Islet of Langerhans (tissue), 1 donor: ENCODE results near the gene HPS4.
"Not testable (repeated sequence)": the region's sequence is repeated elsewhere in the genome, so short reads cannot be mapped to it uniquely, and the experiment has no call there.

Experiments used
- FAIRE-seq: peaks from one replicate; lab custom pipeline; 2011; peaks lifted over from hg19 to GRCh38; lab: Jason Lieb, UNC

The HPS4 gene

GRCh38 chr22:26483439-26484359 is at the start of gene HPS4, which contains the start of gene SRRD:
Gene HPS4, minus strand, starts transcription at chr22:26483783. Its CDS starts 2,021 bp downstream, at chr22:26481762.
Gene SRRD, plus strand, starts transcription at chr22:26483877. Its CDS starts 14 bp downstream, at chr22:26483891.
- FAIRE-seq: peak; percentile 33

GRCh38 chr22:26529345-26529744 is 45.8 kb upstream of the HPS4 start:
- FAIRE-seq: no peak

- not testable (repeated sequence) for FAIRE-seq
These were observed 44.9 kb upstream of the HPS4 start for GRCh38 chr22:26528518-26528917.

DNA sequence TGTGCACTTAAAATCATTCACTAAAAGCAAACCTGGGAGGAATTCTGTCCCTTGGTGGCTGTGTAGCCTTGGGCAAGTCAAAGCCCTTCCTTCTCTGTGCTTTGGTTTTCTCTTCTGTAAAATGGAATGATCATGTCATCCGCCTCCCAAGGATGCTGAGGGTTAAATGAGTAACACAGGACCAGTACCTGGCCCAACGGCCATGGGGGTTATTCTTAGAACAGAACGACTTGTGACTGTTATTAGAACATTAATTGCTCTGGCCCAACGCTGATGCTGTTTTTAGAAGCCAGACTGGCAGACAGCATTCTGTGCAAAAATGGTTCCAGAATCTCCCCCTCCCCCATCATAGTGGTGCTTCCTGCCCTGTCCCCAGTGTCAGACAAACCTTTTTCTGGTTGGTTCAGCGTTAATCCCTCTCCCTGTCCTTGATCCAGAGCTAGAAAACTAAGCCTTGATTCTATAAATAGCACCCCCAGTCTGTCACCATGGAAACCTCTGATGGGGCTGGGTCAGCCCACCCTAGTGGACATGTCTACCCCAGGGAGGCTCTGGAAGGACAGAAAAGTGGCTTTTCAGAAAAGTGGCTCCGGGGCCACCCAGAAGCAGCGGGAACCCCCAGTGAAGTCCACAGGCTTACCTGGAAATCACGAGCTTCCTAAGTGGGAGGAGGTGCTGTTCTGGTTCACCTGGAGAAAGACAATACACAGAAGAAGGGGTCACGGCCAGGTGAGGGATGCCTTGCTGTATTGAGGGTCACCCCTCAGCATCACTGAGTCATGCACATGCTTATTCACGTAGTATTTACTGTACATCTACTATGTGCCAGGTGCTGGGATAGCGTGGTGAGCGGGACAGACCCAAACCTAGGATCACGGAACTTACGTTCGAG is 44.2 kb upstream of the HPS4 start:
- no peak for FAIRE-seq

- no peak for FAIRE-seq
These were observed 43.6 kb upstream of the HPS4 start for GRCh38 chr22:26527167-26527566.

DNA sequence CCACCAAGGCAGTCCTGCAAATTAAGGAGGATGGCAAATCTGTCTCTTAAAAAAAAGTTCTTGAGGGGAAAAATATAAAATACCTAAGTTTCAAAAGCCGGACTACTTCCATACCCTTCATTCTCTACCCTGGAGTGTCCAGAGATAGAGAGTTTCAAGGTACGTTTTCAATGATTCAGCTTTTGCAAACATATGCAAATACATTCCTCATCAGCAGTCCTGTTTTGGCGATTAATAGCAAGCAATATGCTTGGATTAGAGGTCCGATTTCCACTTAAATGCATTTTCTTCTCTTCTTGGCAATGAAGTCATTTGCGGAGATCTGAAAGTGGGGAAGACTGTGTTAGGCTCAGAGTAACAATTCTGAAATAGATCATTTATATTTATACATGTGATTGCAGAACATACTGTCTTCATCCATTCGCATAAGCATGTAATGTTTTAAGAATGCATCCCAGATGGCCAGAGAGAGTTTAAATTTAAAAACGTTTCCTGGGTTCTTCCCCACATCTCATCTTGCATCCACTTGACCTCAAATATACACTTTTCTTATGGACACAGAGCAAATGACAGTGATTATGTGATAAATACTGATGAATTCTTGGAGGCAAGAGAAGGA is 42.5 kb upstream of the HPS4 start:
- FAIRE-seq: no peak

DNA sequence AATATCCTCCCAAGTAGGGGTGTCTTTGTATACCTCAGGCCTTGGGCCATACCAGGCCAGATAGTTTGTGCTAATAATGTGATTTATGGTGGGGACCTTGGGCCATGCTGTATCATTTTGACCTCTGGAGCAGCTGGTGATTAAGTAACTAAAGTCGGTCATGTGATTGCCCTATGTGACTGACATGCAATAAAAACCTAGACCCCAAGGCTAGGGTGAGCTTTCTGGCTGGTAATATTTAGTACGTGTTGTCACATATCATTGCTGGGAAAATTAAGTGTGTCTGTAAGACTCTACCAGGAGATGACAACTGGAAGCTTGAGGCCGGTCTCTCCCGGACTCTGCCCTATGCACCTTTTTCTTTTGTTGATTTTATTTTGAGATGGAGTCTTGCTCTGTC is 41.3 kb upstream of the HPS4 start:
- FAIRE-seq: no peak

DNA sequence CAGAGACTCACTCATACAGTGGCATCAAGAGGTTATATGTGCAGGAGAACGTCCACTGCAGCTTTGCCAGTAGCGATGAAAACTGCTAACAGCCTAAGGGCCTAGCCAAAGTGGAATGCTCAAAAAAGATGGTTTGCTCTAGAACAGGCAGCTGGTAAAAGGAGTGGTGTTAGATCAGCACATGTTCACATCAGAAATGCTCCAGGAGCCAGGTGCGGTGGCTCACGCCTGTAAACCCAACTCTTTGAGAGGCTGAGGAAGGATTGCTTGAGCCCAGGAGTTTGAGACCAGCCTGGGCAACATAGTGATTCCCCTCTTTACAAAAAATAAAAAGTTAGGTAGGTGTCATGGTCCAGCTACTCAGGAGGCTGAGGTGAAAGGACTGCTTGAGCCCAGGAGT is 39.0 kb upstream of the HPS4 start:
- FAIRE-seq: no peak

DNA sequence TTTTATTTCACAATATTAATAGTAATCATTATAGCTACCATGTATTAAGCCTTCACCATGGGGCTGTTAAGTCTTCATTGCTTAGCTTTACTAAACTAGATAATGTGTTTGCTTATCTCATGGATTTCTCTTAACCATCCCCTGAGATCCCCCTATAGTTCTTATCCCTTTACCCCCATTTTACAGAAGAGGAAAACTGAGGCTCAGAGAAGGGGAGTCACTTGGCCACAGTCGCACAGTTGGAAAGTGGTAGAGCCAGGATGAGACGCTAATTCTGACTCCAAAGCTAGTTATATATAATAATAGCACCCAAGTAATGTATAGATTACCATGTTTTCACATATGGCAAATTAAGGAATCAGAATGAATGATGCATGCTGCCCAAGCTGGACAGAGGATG is 38.4 kb upstream of the HPS4 start:
- FAIRE-seq: no peak

DNA sequence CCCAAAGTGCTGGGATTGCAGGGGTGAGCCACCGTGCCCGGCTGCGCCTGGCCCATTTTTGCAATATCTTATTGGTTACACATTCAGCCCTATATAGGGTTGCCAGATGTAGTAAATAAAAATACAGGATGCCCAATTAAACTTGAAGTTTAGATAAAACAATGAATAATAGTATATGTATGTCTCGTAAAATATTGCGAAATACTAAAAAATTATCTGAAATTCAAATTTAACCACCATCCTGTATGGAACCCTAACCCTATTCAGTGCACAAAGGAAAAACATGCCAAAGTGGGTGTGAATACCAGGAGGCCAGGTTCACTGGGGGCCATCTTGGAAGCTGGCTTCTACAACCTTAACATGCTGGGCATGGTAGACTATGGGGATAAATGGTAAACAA is 33.8 kb upstream of the HPS4 start:
- no peak for FAIRE-seq

DNA sequence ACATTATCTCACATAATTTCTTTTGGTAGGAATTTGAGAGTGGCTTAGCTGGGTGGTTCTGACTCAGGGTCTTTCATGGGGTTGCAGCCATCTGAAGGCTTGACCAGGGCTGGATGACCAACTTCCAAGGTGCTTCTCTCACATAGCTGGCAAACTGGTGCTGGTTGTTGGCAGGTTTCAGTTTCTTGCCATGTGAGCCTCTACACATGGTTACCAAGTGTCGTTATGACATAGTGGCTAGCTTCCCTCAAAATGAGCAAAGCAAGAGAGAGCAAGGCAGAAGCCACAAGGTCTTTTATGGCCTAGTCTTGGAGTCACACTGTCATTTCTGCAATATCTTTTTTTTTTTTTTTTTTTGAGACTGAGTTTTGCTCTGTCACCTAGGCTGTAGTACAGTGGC is 32.9 kb upstream of the HPS4 start:
- no peak for FAIRE-seq

- FAIRE-seq: no peak
These were observed 32.3 kb upstream of the HPS4 start for GRCh38 chr22:26515931-26516330.

DNA sequence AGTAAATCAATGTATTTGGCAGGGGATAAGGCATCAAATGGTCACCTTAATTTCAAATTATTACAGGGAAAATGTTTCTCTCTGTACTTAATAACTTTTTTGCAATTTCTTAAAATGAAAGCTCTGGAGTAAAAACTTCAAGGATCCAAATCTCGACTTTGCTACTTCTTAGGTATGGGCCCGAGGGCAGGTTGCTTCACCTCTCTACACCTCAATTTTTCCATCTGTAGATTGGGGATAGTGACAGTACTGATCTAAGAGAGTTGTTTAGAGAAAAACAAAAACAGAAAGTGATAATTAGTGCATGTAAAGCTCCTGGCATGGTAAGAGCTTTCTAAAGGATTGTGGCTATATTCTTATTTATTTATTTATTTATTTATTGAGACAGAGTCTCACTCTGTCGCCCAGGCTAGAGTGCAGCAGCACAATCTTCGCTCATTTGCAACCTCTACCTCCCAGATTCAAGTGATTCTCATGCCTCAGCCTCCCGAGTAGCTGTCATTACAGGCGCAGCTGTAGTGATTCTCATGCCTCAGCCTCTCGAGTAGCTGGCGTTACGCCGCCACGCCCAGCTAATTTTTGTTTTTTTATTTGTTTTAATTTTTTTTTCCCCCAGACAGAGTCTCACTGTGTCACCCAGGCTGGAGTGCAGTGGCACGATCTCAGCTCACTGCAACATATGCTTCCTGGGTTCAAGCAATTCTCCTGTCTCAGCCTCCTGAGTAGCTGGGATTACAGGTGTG is 31.0 kb upstream of the HPS4 start:
- FAIRE-seq: no peak

DNA sequence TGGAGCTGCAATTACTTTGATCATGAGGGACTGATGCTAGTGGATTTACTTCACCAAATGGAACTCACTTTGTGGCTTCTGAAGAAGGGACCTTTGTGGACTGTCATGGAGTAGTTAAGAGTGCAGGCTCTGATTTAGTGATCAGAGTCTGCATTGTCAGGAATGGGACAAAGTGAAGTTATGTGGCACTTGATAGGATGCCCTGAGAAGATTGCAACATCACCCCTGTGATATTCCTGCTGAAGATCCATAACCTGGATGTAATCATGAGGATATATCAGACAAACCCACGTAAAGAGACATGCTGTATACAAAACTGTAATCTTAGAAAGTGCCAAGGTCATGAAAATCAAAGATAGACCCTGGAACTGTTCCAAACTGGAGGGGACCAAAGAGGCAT is 30.3 kb upstream of the HPS4 start:
- FAIRE-seq: no peak

GRCh38 chr22:26512149-26512793 is 28.7 kb upstream of the HPS4 start, which contains the start of gene TFIP11:
Gene TFIP11, minus strand, starts transcription at chr22:26512473. Its CDS starts 2,201 bp downstream, at chr22:26510272.
- no peak for FAIRE-seq

- no peak for FAIRE-seq
These were observed 24.6 kb upstream of the HPS4 start for GRCh38 chr22:26508148-26508547.

DNA sequence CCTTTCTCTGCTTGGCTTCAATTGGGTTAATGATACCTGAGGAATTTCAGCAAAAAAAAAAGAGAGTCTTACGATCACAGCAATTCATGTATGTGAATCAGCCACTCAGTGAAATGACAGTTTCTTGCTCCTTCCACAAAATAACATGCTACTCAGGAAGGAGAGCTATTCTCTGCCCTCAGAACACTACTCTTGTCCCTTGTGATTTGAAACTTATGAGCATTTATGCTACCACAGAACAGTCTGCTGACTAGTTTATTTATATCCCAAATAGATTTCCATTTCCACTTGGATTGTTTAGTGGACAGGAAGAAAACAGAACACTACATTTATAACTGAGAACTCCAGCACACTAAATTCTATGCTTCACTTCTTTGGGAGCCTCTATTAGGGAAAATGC is 20.2 kb upstream of the HPS4 start:
- FAIRE-seq: no peak

DNA sequence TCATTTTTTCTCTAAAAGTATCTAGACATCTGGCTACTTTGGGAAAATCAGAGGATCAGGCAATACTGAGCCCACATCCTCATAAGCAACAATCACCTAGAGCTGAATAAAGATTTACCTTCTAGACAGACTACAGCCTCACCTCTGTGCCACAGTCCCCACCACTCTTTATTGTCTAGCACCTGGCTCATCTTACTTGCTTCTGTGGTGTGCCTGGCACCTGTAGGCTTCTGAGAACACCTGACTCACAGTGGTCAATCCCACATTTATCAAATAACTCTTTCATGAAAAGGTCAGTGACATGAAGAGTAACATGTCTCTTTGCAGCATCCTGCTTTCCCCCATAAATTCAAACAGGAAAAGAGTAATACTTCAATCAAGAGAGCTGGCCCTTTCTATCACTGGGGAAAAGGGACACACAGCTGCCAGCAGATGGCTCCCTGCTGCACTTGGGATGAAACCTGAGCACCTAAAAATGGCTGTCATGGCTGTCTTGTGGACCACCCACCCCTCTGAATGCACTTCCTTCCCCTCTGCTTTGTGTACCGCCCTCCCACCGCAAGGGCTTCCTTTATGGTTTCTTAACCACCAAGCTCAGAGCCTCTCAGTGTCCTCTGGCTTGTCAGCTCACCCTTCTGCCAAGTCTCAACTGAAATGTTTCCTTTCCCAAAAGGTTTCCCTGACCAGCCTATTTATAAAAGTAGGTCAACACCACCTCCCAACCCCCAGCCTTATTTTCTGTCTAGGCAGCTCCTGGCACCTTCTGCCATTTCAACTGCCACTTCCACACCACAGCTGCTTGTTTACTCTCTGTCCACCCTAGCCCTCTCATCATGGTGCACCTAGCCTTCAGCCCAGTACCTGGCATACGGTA is 19.3 kb upstream of the HPS4 start:
- no peak for FAIRE-seq

- FAIRE-seq: no peak
These were observed 18.4 kb upstream of the HPS4 start for GRCh38 chr22:26501996-26502395.

- no peak for FAIRE-seq
These were observed 15.7 kb upstream of the HPS4 start for GRCh38 chr22:26499188-26499703.
